Effector memory CD4-positive, alpha-beta T cell (primary cell): ENCODE data around the gene TAS2R19.
"Not testable (repeated sequence)": the region's sequence is repeated elsewhere in the genome, so short reads cannot be mapped to it uniquely, and the experiment has no call there.

ENCODE experiments used
- DNase-seq, 3 donors: peaks; one replicate each; pipeline ENCODE4 v3.0.0-alpha.2; 2020
- H3K27ac ChIP-seq: 2 replicates; pipeline ENCODE4 v1.7.0; 2013; ENCODE audit warnings: mild to moderate bottlenecking, low read length, moderate library complexity; ENCODE audit not compliant: insufficient read depth, poor library complexity, severe bottlenecking
- H3K27me3 ChIP-seq: replicated peaks from 2 replicates; pipeline ENCODE4 v1.7.0; 2013; ENCODE audit warnings: mild to moderate bottlenecking, low read length; ENCODE audit not compliant: insufficient read depth, control insufficient read depth, poor library complexity, severe bottlenecking
- H3K36me3 ChIP-seq: 2 replicates; pipeline ENCODE4 v1.7.0; 2013; ENCODE audit warnings: mild to moderate bottlenecking, low read length, moderate library complexity; ENCODE audit not compliant: control insufficient read depth, insufficient read depth
- H3K4me1 ChIP-seq: 2 replicates; pipeline ENCODE4 v1.7.0; 2013; ENCODE audit warnings: low read length, mild to moderate bottlenecking; ENCODE audit not compliant: control insufficient read depth, insufficient read depth, poor library complexity, severe bottlenecking
- H3K4me3 ChIP-seq: 2 replicates; pipeline ENCODE4 v1.7.0; 2013; ENCODE audit warnings: low read length, low read depth, mild to moderate bottlenecking; ENCODE audit not compliant: insufficient read depth, poor library complexity, severe bottlenecking
- H3K9me3 ChIP-seq: 2 replicates; pipeline ENCODE4 v1.7.0; 2013; ENCODE audit warnings: mild to moderate bottlenecking, low read length, moderate library complexity; ENCODE audit not compliant: control insufficient read depth
- total RNA-seq, 3 donors: gene quantifications; one replicate each; lab custom pipeline; 2026; lab: John Stamatoyannopoulos, UW

TAS2R19 gene
- 0 to 0.58 (median 0.35) reads per million in 3 donors for total RNA-seq

- Histone ChIP-seq H3K4me3 (no peak within 1 kb of the TSS), H3K27ac (no peak within 1 kb of the TSS), H3K36me3 (peaks cover 6% of the 10 kb centered on the region), H3K27me3 (no peaks in the 10 kb centered on the region), H3K9me3 (no peaks in the 10 kb centered on the region), H3K4me1 (no peaks in the 10 kb centered on the region)
- no peak for DNase-seq
Measured at GRCh38 chr12:11022520-11022919, at the start of gene TAS2R19. Gene TAS2R19 (minus strand): TSS chr12:11022620. CDS start chr12:11022571, 49 bp downstream.

GRCh38 chr12:11071414-11071813 lies 49.0 kb upstream of the TAS2R19 start:
- Histone ChIP-seq H3K4me3 (no peak overlapping the region), H3K9me3 (no peaks in the 10 kb centered on the region), H3K4me1 (no peaks in the 10 kb centered on the region), H3K27ac (no peak overlapping the region), H3K36me3 (no peaks in the 10 kb centered on the region), H3K27me3 (no peaks in the 10 kb centered on the region)
- DNase-seq = no peak

- DNase-seq = no peak
- Histone ChIP-seq H3K36me3 (no peaks in the 10 kb centered on the region), H3K9me3 (no peaks in the 10 kb centered on the region), H3K4me1 (no peaks in the 10 kb centered on the region), H3K27me3 (no peaks in the 10 kb centered on the region), H3K27ac (no peak overlapping the region), H3K4me3 (no peak overlapping the region)
Measured at GRCh38 chr12:11070999-11071398, 48.6 kb upstream of the TAS2R19 start.

GRCh38 chr12:11069854-11070365 lies 47.5 kb upstream of the TAS2R19 start:
- Histone ChIP-seq H3K4me1 (no peaks in the 10 kb centered on the region), H3K4me3 (no peak overlapping the region), H3K9me3 (no peaks in the 10 kb centered on the region), H3K27me3 (no peaks in the 10 kb centered on the region), H3K36me3 (no peaks in the 10 kb centered on the region), H3K27ac (no peak overlapping the region)
- DNase-seq = no peak

- no peaks in the 10 kb centered on the region for H3K36me3 ChIP-seq
- no peak overlapping the region for H3K27ac ChIP-seq
- H3K9me3 ChIP-seq = no peaks in the 10 kb centered on the region
- no peak overlapping the region for H3K4me3 ChIP-seq
- no peaks in the 10 kb centered on the region for H3K27me3 ChIP-seq
- DNase-seq = no peak
- H3K4me1 ChIP-seq = no peaks in the 10 kb centered on the region
Measured at GRCh38 chr12:11067514-11067913, 45.1 kb upstream of the TAS2R19 start.

- not testable (repeated sequence) for H3K4me3 ChIP-seq, DNase-seq, H3K4me1 ChIP-seq, H3K36me3 ChIP-seq, H3K9me3 ChIP-seq, H3K27ac ChIP-seq, H3K27me3 ChIP-seq
Measured at GRCh38 chr12:11062194-11062593, 39.8 kb upstream of the TAS2R19 start, which contains the start of gene TAS2R46. Gene TAS2R46 (minus strand): TSS chr12:11062294. CDS start chr12:11062294, 0 bp downstream.

- no peak overlapping the region for H3K27ac ChIP-seq
- H3K4me3 ChIP-seq = no peak overlapping the region
- H3K9me3 ChIP-seq = no peaks in the 10 kb centered on the region
- no peaks in the 10 kb centered on the region for H3K36me3 ChIP-seq
- H3K27me3 ChIP-seq = no peaks in the 10 kb centered on the region
- no peak for DNase-seq
- H3K4me1 ChIP-seq = no peaks in the 10 kb centered on the region
Measured at GRCh38 chr12:11059784-11060183, 37.4 kb upstream of the TAS2R19 start.

GRCh38 chr12:11059041-11059440 lies 36.6 kb upstream of the TAS2R19 start:
- Histone ChIP-seq H3K36me3 (no peaks in the 10 kb centered on the region), H3K9me3 (no peaks in the 10 kb centered on the region)

GRCh38 chr12:11055306-11055705 lies 32.9 kb upstream of the TAS2R19 start:
- H3K4me1 ChIP-seq = no peaks in the 10 kb centered on the region
- H3K9me3 ChIP-seq = no peaks in the 10 kb centered on the region
- no peak for DNase-seq
- H3K4me3 ChIP-seq = no peak overlapping the region
- no peaks in the 10 kb centered on the region for H3K36me3 ChIP-seq
- H3K27ac ChIP-seq = no peak overlapping the region
- H3K27me3 ChIP-seq = no peaks in the 10 kb centered on the region

More at GRCh38 chr12:11059041-11059440, 36.6 kb upstream of the TAS2R19 start:
- H3K4me1 ChIP-seq = no peaks in the 10 kb centered on the region
- H3K27me3 ChIP-seq = no peaks in the 10 kb centered on the region
- no peak for DNase-seq
- H3K27ac ChIP-seq = no peak overlapping the region
- H3K4me3 ChIP-seq = no peak overlapping the region

- H3K4me1 ChIP-seq, H3K4me3 ChIP-seq, H3K27ac ChIP-seq, H3K36me3 ChIP-seq, H3K9me3 ChIP-seq, DNase-seq, H3K27me3 ChIP-seq: not testable (repeated sequence)
Measured at GRCh38 chr12:11049806-11050531, 27.5 kb upstream of the TAS2R19 start.
